PC-3 (cell line): Measurements from ENCODE around the gene CHD2.

ENCODE experiments used
- CTCF ChIP-seq: fragments of 300-600 bp; sonication (generic); conservative IDR thresholded peaks from 2 replicates; pipeline ENCODE4 v1.5.1; 2017; ENCODE audit warnings: antibody characterized with exemption, low read depth, mild to moderate bottlenecking, low read length
- EZH2phosphoT487 ChIP-seq: fragments of 300-600 bp; sonication (generic); IDR thresholded peaks from 2 replicates; pipeline ENCODE4 v1.6.1; 2018; ENCODE audit warnings: mild to moderate bottlenecking, antibody characterized with exemption, low read length, borderline replicate concordance

- TF ChIP-seq CTCF (no peak), EZH2phosphoT487 (no peak)
Observed at GRCh38 chr15:93019090-93019489, 119.0 kb downstream of the CHD2 start.
